H1 (cell line): Measurements from ENCODE around the gene CEACAM5. TPM values are rescaled to one million over a fixed set of nuclear protein-coding genes. Genes with fewer than 3 reads are reported as not detected.

Experiments used
- CTCF ChIA-PET: fragments of 300-600 bp; sonication (Branson Sonifier 250); formaldehyde crosslinking; loops from one replicate; lab custom pipeline; 2021; ENCODE audit not compliant: partially characterized antibody; lab: Charles Lee
- POLR2A ChIA-PET: fragments of 300-600 bp; sonication (Branson Sonifier 250); formaldehyde crosslinking; loops from one replicate; lab custom pipeline; 2021; ENCODE audit warnings: inconsistent platforms; ENCODE audit not compliant: partially characterized antibody; lab: Charles Lee
- DNase-seq, 2 experiments: peaks; one replicate each; pipeline versions ENCODE4 v3.0.0 to v3.0.0-alpha.2; 2010 to 2022; ENCODE audit warnings: low spot score in 2 of 2, low read depth in 1 of 2, mixed read lengths in 1 of 2
- FAIRE-seq: peaks from 2 replicates; lab custom pipeline; 2011; peaks lifted over from hg19 to GRCh38; lab: Jason Lieb, UNC
- H2AFZ ChIP-seq: 2 replicates; pipeline ENCODE4 v1.8.1; 2012; ENCODE audit warnings: low read length, inconsistent platforms
- H2AK5ac ChIP-seq: 2 replicates; pipeline ENCODE4 v1.6.1; 2013; ENCODE audit warnings: low read depth, low read length
- H2BK120ac ChIP-seq: replicated peaks from 2 replicates; pipeline ENCODE3; 2013; ENCODE audit warnings: low read depth, low read length, inconsistent platforms
- H2BK12ac ChIP-seq: 2 replicates; pipeline ENCODE4 v1.6.1; 2013; ENCODE audit warnings: low read depth, low read length
- H2BK15ac ChIP-seq: 2 replicates; pipeline ENCODE4 v1.6.1; 2013; ENCODE audit warnings: low read length
- H2BK20ac ChIP-seq: 2 replicates; pipeline ENCODE4 v1.6.1; 2013; ENCODE audit warnings: low read length
- H2BK5ac ChIP-seq: 2 replicates; pipeline ENCODE4 v1.6.1; 2013; ENCODE audit warnings: low read depth, low read length
- H3K14ac ChIP-seq: 2 replicates; pipeline ENCODE4 v1.6.1; 2013; ENCODE audit warnings: inconsistent platforms; ENCODE audit not compliant: insufficient read length
- H3K18ac ChIP-seq: 2 replicates; pipeline ENCODE4 v1.6.1; 2013; ENCODE audit warnings: low read length; ENCODE audit errors: extremely low read depth
- H3K23ac ChIP-seq: 2 replicates; pipeline ENCODE4 v1.6.1; 2013; ENCODE audit warnings: inconsistent platforms; ENCODE audit not compliant: insufficient read length
- H3K23me2 ChIP-seq: 2 replicates; pipeline ENCODE4 v1.6.1; 2013; ENCODE audit warnings: low read depth, low read length
- H3K27ac ChIP-seq: 2 replicates; pipeline ENCODE4 v1.6.1; 2011; ENCODE audit warnings: low read depth, low read length, inconsistent platforms
- H3K27me3 ChIP-seq, 4 experiments: replicated peaks in 1 of 4; 1 replicate in 1 of 4; 2 replicates in 3 of 4; pipeline versions ENCODE4 v1.6.1 to v1.8.1; 2011 to 2013; ENCODE audit warnings: low read length in 3 of 4, mild to moderate bottlenecking in 3 of 4, inconsistent platforms in 2 of 4, mixed read lengths in 2 of 4, moderate library complexity in 1 of 4; ENCODE audit not compliant: control insufficient read depth in 3 of 4, insufficient read depth in 3 of 4; ENCODE audit errors: extremely low read depth in 1 of 4
- H3K36me3 ChIP-seq, 4 experiments: 2 replicates each; pipeline versions ENCODE4 v1.6.1 to v1.8.1; 2011 to 2013; ENCODE audit warnings: mild to moderate bottlenecking in 4 of 4, low read length in 3 of 4, moderate library complexity in 2 of 4, control low read depth in 1 of 4, inconsistent platforms in 1 of 4; ENCODE audit not compliant: insufficient read depth in 4 of 4, control insufficient read depth in 2 of 4
- H3K4ac ChIP-seq: replicated peaks from 2 replicates; pipeline ENCODE3; 2013; ENCODE audit warnings: low read length, low read depth, mixed read lengths, inconsistent platforms; ENCODE audit not compliant: insufficient read length
- H3K4me1 ChIP-seq, 4 experiments: replicated peaks in 1 of 4; 1 replicate in 1 of 4; 2 replicates in 3 of 4; pipeline versions ENCODE4 v1.6.1 to v1.8.1; 2011 to 2013; ENCODE audit warnings: low read length in 3 of 4, inconsistent platforms in 2 of 4, mixed read lengths in 1 of 4; ENCODE audit not compliant: insufficient read depth in 4 of 4, control insufficient read depth in 3 of 4
- H3K4me2 ChIP-seq, 2 experiments: 2 replicates each; pipeline versions ENCODE4 v1.6.1 to v1.8.1; 2011 to 2013; ENCODE audit warnings: low read depth in 2 of 2, low read length in 2 of 2, control low read depth in 1 of 2, inconsistent platforms in 1 of 2, mild to moderate bottlenecking in 1 of 2; ENCODE audit not compliant: insufficient read depth in 1 of 2
- H3K4me3 ChIP-seq, 4 experiments: fragments of 200-600, 300-600 bp in 1 of 4; sonication (generic), shearing (Covaris generic), sonication (Bioruptor Twin) in 1 of 4; 2 replicates each; pipeline versions ENCODE4 v1.5.1 to v1.8.1; 2011 to 2016; ENCODE audit warnings: low read length in 4 of 4, low read depth in 3 of 4, control low read depth in 2 of 4, inconsistent platforms in 2 of 4, mild to moderate bottlenecking in 2 of 4, mixed read lengths in 1 of 4, moderate library complexity in 1 of 4; ENCODE audit not compliant: insufficient read depth in 2 of 4; ENCODE audit errors: extremely low read depth in 1 of 4
- H3K56ac ChIP-seq: replicated peaks from 2 replicates; pipeline ENCODE3; 2013; ENCODE audit warnings: low read depth, mild to moderate bottlenecking, mixed read lengths, low read length, inconsistent platforms; ENCODE audit not compliant: insufficient read length
- H3K79me1 ChIP-seq: 2 replicates; pipeline ENCODE4 v1.6.1; 2013; ENCODE audit warnings: low read depth, low read length, control low read depth
- H3K79me2 ChIP-seq, 2 experiments: 2 replicates each; pipeline versions ENCODE4 v1.6.1 to v1.8.1; 2012 to 2013; ENCODE audit warnings: low read length in 2 of 2, mild to moderate bottlenecking in 2 of 2, inconsistent platforms in 1 of 2; ENCODE audit not compliant: insufficient read depth in 2 of 2, control insufficient read depth in 1 of 2
- H3K9ac ChIP-seq, 4 experiments: replicated peaks in 1 of 4; 1 replicate in 1 of 4; 2 replicates in 3 of 4; pipeline versions ENCODE4 v1.6.1 to v1.8.1; 2011 to 2013; ENCODE audit warnings: low read depth in 3 of 4, low read length in 3 of 4, control low read depth in 2 of 4, mild to moderate bottlenecking in 2 of 4, moderate library complexity in 2 of 4, inconsistent platforms in 1 of 4; ENCODE audit errors: extremely low read depth in 1 of 4
- H3K9me3 ChIP-seq, 2 experiments: 2 replicates each; pipeline versions ENCODE4 v1.6.1 to v1.8.1; 2012 to 2013; ENCODE audit warnings: mild to moderate bottlenecking in 2 of 2, moderate library complexity in 2 of 2, control low read depth in 1 of 2, inconsistent platforms in 1 of 2, low read depth in 1 of 2, low read length in 1 of 2, mixed read lengths in 1 of 2; ENCODE audit not compliant: insufficient read depth in 2 of 2
- H4K20me1 ChIP-seq, 2 experiments: replicated peaks in 1 of 2; 2 replicates each; pipeline versions ENCODE3 to v1.8.1; 2011 to 2013; ENCODE audit warnings: inconsistent platforms in 2 of 2, low read length in 2 of 2, mild to moderate bottlenecking in 1 of 2; ENCODE audit not compliant: insufficient read depth in 2 of 2, control insufficient read depth in 1 of 2
- H4K5ac ChIP-seq: 2 replicates; pipeline ENCODE4 v1.6.1; 2013; ENCODE audit warnings: low read length, low read depth, mixed read lengths, inconsistent platforms; ENCODE audit not compliant: insufficient read length
- H4K8ac ChIP-seq: 2 replicates; pipeline ENCODE4 v1.8.0; 2013; ENCODE audit warnings: mild to moderate bottlenecking, moderate library complexity, low read length, inconsistent platforms; ENCODE audit not compliant: insufficient read depth; ENCODE audit errors: extremely low read depth
- H4K91ac ChIP-seq: replicated peaks from 2 replicates; pipeline ENCODE3; 2013; ENCODE audit warnings: low read length, mixed read lengths, inconsistent platforms; ENCODE audit not compliant: insufficient read length
- ASH2L ChIP-seq: fragments of 200-600, 300-600 bp; sonication (generic); IDR thresholded peaks from one replicate; pipeline ENCODE4 v1.7.1; 2017; ENCODE audit warnings: low read length
- ATF3 ChIP-seq: IDR thresholded peaks from 2 replicates; pipeline ENCODE4 v1.6.1; 2011; ENCODE audit warnings: low read depth, mild to moderate bottlenecking, low read length; ENCODE audit not compliant: insufficient read depth
- BRCA1 ChIP-seq: IDR thresholded peaks from 2 replicates; pipeline ENCODE4 v1.6.1; 2012; ENCODE audit warnings: low read depth, low read length, improper control_type of control experiment
- EGR1 ChIP-seq: IDR thresholded peaks from 2 replicates; pipeline ENCODE4 v1.6.1; 2011; ENCODE audit warnings: low read depth, low read length, borderline replicate concordance
- FOSL1 ChIP-seq: IDR thresholded peaks from 2 replicates; pipeline ENCODE4 v1.6.1; 2011; ENCODE audit warnings: mild to moderate bottlenecking, low read depth, low read length, moderate library complexity; ENCODE audit not compliant: insufficient read depth
- HDAC6 ChIP-seq: IDR thresholded peaks from one replicate; pipeline ENCODE4 v1.7.1; 2012; ENCODE audit warnings: low read depth, mild to moderate bottlenecking, inconsistent platforms, low read length, moderate library complexity
- KDM1A ChIP-seq: fragments of 200-600, 300-600 bp; sonication (generic); IDR thresholded peaks from 2 replicates; pipeline ENCODE4 v1.7.1; 2016; ENCODE audit warnings: mild to moderate bottlenecking, low read length, borderline replicate concordance
- POLR2AphosphoS5 ChIP-seq: IDR thresholded peaks from 2 replicates; pipeline ENCODE4 v1.6.1; 2011; ENCODE audit warnings: low read depth, low read length
- SP2 ChIP-seq: IDR thresholded peaks from 2 replicates; pipeline ENCODE4 v1.6.1; 2012; ENCODE audit warnings: mild to moderate bottlenecking, low read length, inconsistent platforms
- SP4 ChIP-seq: IDR thresholded peaks from 2 replicates; pipeline ENCODE4 v1.6.1; 2012; ENCODE audit warnings: low read length, inconsistent platforms
- WGBS, 2 experiments: shearing (Covaris generic) in 1 of 2; methylation state at CpG; one replicate each; pipeline versions ENCODE4 v1.1.6 to v1.1.7; 2013 to 2015; ENCODE audit warnings: low lambda C conversion rate in 2 of 2, mixed read lengths in 2 of 2, inconsistent platforms in 1 of 2, low coverage in 1 of 2, missing lambda C conversion rate in 1 of 2; ENCODE audit not compliant: insufficient replicate concordance in 2 of 2, insufficient coverage in 1 of 2, insufficient read length in 1 of 2; ENCODE audit errors: extremely low coverage in 1 of 2, missing lambda C conversion rate in 1 of 2; 5-methylcytosine and 5-hydroxymethylcytosine counted together
- polyA plus RNA-seq, 7 experiments: library from polyadenylated mRNA; depleted of rRNA in 3 of 7; stranded (reverse) in 5 of 7; unstranded in 2 of 7; fragments of >200 nt in 5 of 7; fragments of 200-250 nt in 2 of 7; gene quantifications; 1 replicate in 5 of 7; 2 replicates in 1 of 7; 4 replicates in 1 of 7; pipeline versions ENCODE4 v1.2.1 to v1.2.3, GENCODE V29; 2011 to 2013; ENCODE audit warnings: missing spikeins in 2 of 7, mixed read lengths in 2 of 7
- total RNA-seq: library from RNA; stranded (reverse); fragmentation: NEBNext Ultra II Directional; extraction: Animal tissue kit (Norgen Biotek cat#: 25700); gene quantifications from 2 replicates; pipeline ENCODE4 v1.2.1, GENCODE V29; 2021

The CEACAM5 gene
- total and polyA plus RNA-seq, 2 of the 8 experiments (the other 6 are each of a cell fraction or from before 2014, with no cell fraction given), result not detected

- no peak overlapping the region for H3K27ac ChIP-seq
- H4K20me1 ChIP-seq, result no peaks in the 10 kb centered on the region
- H3K56ac ChIP-seq, result no peak overlapping the region
- DNase-seq (no peak), FAIRE-seq (no peak)
- no peak overlapping the region for H2AFZ ChIP-seq
- no peak overlapping the region for H2BK20ac ChIP-seq
- no peak overlapping the region for H3K23ac ChIP-seq
- no peak overlapping the region for H3K18ac ChIP-seq
- no peak overlapping the region for H4K91ac ChIP-seq
- H3K14ac ChIP-seq, result no peak overlapping the region
- CTCF ChIA-PET, result interaction anchor here (0.7 to 0.9 kb wide), 2 partner anchors 10 to 13 kb away, joined by 3 to 4 read pairs; no protein-coding TSS in a partner anchor
- H3K79me1 ChIP-seq, result no peaks in the 10 kb centered on the region
- no peak overlapping the region for H2BK12ac ChIP-seq
- no peak overlapping the region for H4K5ac ChIP-seq
- H2BK120ac ChIP-seq, result no peak overlapping the region
- no peaks in the 10 kb centered on the region for H3K23me2 ChIP-seq
- H2BK5ac ChIP-seq, result no peak overlapping the region
- peaks cover 70 to 83% of the 10 kb centered on the region in 2 experiments for H3K9me3 ChIP-seq
- no peaks in the 10 kb centered on the region for H3K4me1 ChIP-seq
- H3K79me2 ChIP-seq, result no peaks in the 10 kb centered on the region
- no peak overlapping the region for H3K4ac ChIP-seq
- H4K8ac ChIP-seq, result no peak overlapping the region
- TF ChIP-seq BRCA1 (no peak), SP4 (no peak), ASH2L (no peak), HDAC6 (no peak), ATF3 (no peak), POLR2AphosphoS5 (no peak), FOSL1 (no peak), KDM1A (no peak), SP2 (no peak), EGR1 (no peak)
- TF ChIP-seq, all 59 proteins: peak for 0
- H3K27me3 ChIP-seq, result no peaks in the 10 kb centered on the region
- H3K4me2 ChIP-seq, result no peak overlapping the region
- 53% methylated on average over 2 of the region's 2 CpGs; no CpG with 5 or more reads in 1 of the 2 experiments for WGBS, 2 experiments
- H2BK15ac ChIP-seq, result no peak overlapping the region
- no peaks in the 10 kb centered on the region for H3K36me3 ChIP-seq
- H3K4me3 ChIP-seq, result no peak overlapping the region
- no peak overlapping the region for H2AK5ac ChIP-seq
- H3K9ac ChIP-seq, result no peak overlapping the region
- POLR2A ChIA-PET, result no interaction called here
These were observed 12.7 kb upstream of the CEACAM5 start for GRCh38 chr19:41695745-41696144.
